Stimulated activated CD8-positive, alpha-beta memory T cell treated with anti-CD3 and anti-CD28 coated beads, Interleukin-12 subunit alpha, Interleukin-12 subunit beta, amount 100 ng/mL, for 24 hours (primary cell): ENCODE results near the gene SV2C.
"Not testable (repeated sequence)": the region's sequence is repeated elsewhere in the genome, so short reads cannot be mapped to it uniquely, and the experiment has no call there.

Experiments
- DNase-seq: peaks from one replicate; pipeline ENCODE4 v3.0.0-alpha.2; 2020; ENCODE audit errors: extremely low read depth

The SV2C gene

GRCh38 chr5:76294573-76294972 lies 211.4 kb downstream of the SV2C start:
- no peak for DNase-seq

GRCh38 chr5:76298852-76299251 lies 215.7 kb downstream of the SV2C start:
- no peak for DNase-seq

- DNase-seq, result no peak
These were observed 216.4 kb downstream of the SV2C start for GRCh38 chr5:76299592-76299991.

GRCh38 chr5:76301932-76302331 lies 218.7 kb downstream of the SV2C start:
- DNase-seq, result not testable (repeated sequence)

GRCh38 chr5:76302661-76303060 lies 219.5 kb downstream of the SV2C start:
- not testable (repeated sequence) for DNase-seq

- no peak for DNase-seq
These were observed 220.7 kb downstream of the SV2C start for GRCh38 chr5:76303921-76304320.

GRCh38 chr5:76305269-76305668 lies 222.1 kb downstream of the SV2C start:
- DNase-seq, result no peak

- DNase-seq, result no peak
These were observed 222.6 kb downstream of the SV2C start for GRCh38 chr5:76305775-76306174.

- DNase-seq, result no peak
These were observed 227.0 kb downstream of the SV2C start for GRCh38 chr5:76310208-76310607.

- DNase-seq, result no peak
These were observed 229.6 kb downstream of the SV2C start for GRCh38 chr5:76312783-76313182.

GRCh38 chr5:76314643-76315042 lies 231.5 kb downstream of the SV2C start:
- no peak for DNase-seq

- DNase-seq, result no peak
These were observed 236.5 kb downstream of the SV2C start for GRCh38 chr5:76319673-76320072.

- DNase-seq, result not testable (repeated sequence)
These were observed 240.3 kb downstream of the SV2C start for GRCh38 chr5:76323494-76323893.

GRCh38 chr5:76325326-76325725 lies 242.1 kb downstream of the SV2C start:
- no peak for DNase-seq

GRCh38 chr5:76325876-76326491 lies 242.8 kb downstream of the SV2C start:
- DNase-seq, result no peak

- DNase-seq, result no peak
These were observed 243.6 kb downstream of the SV2C start for GRCh38 chr5:76326577-76327302.

- no peak for DNase-seq
These were observed 246.2 kb downstream of the SV2C start for GRCh38 chr5:76329346-76329745.

GRCh38 chr5:76331126-76331525 lies 247.9 kb downstream of the SV2C start:
- no peak for DNase-seq

- DNase-seq, result no peak
These were observed 248.9 kb downstream of the SV2C start for GRCh38 chr5:76332102-76332501.

GRCh38 chr5:76332611-76333205 lies 249.5 kb downstream of the SV2C start:
- no peak for DNase-seq

- DNase-seq, result no peak
These were observed 250.4 kb downstream of the SV2C start for GRCh38 chr5:76333571-76333970.

- DNase-seq, result no peak
These were observed 251.4 kb downstream of the SV2C start for GRCh38 chr5:76334574-76334973.

- DNase-seq, result not testable (repeated sequence)
These were observed 252.3 kb downstream of the SV2C start for GRCh38 chr5:76335451-76335850.
